Activated T-cell treated with anti-CD3 and anti-CD28 coated beads, Interleukin-2, amount 50 U/mL, for 1 hour (primary cell): Measurements from ENCODE around the gene ANKDD1B.
"Not testable (repeated sequence)": the region's sequence is repeated elsewhere in the genome, so short reads cannot be mapped to it uniquely, and the experiment has no call there.

Source experiments
- DNase-seq: peaks from one replicate; pipeline ENCODE4 v3.0.0-alpha.2; 2020

The ANKDD1B gene

GRCh38 chr5:75611311-75612225 is at the start of gene ANKDD1B:
Gene ANKDD1B, plus strand, starts transcription at chr5:75611453. Its CDS starts 182 bp downstream, at chr5:75611635.
- DNase-seq: no peak

- not testable (repeated sequence) for DNase-seq
Measured at GRCh38 chr5:75565991-75566709, 45.1 kb upstream of the ANKDD1B start.

- DNase-seq: no peak
Measured at GRCh38 chr5:75566710-75567309, 44.4 kb upstream of the ANKDD1B start.

- no peak for DNase-seq
Measured at GRCh38 chr5:75567710-75568109, 43.5 kb upstream of the ANKDD1B start.

GRCh38 chr5:75568202-75568601 is 43.1 kb upstream of the ANKDD1B start:
- no peak for DNase-seq

- DNase-seq: no peak
Measured at GRCh38 chr5:75571547-75571946, 39.7 kb upstream of the ANKDD1B start.

- DNase-seq: no peak
Measured at GRCh38 chr5:75574791-75575190, 36.5 kb upstream of the ANKDD1B start.

- DNase-seq: not testable (repeated sequence)
Measured at GRCh38 chr5:75578280-75578679, 33.0 kb upstream of the ANKDD1B start.

- DNase-seq: no peak
Measured at GRCh38 chr5:75584641-75585040, 26.6 kb upstream of the ANKDD1B start.

GRCh38 chr5:75588666-75589065 is 22.6 kb upstream of the ANKDD1B start:
- DNase-seq: no peak

GRCh38 chr5:75600535-75600934 is 10.7 kb upstream of the ANKDD1B start:
- no peak for DNase-seq

GRCh38 chr5:75601567-75601966 is 9.7 kb upstream of the ANKDD1B start:
- no peak for DNase-seq

- DNase-seq: no peak
Measured at GRCh38 chr5:75601996-75602395, 9.3 kb upstream of the ANKDD1B start.

GRCh38 chr5:75603371-75603770 is 7.9 kb upstream of the ANKDD1B start:
- no peak for DNase-seq

GRCh38 chr5:75603821-75604220 is 7.4 kb upstream of the ANKDD1B start:
- DNase-seq: no peak

GRCh38 chr5:75607341-75607740 is 3.9 kb upstream of the ANKDD1B start:
- not testable (repeated sequence) for DNase-seq

GRCh38 chr5:75608870-75609269 is 2.4 kb upstream of the ANKDD1B start:
- DNase-seq: no peak

- no peak for DNase-seq
Measured at GRCh38 chr5:75610201-75610600, 1.1 kb upstream of the ANKDD1B start.

- not testable (repeated sequence) for DNase-seq
Measured at GRCh38 chr5:75610859-75611310, 368 bp upstream of the ANKDD1B start.

- no peak for DNase-seq
Measured at GRCh38 chr5:75612226-75612569, 945 bp downstream of the ANKDD1B start.

- DNase-seq: no peak
Measured at GRCh38 chr5:75612901-75613300, 1.6 kb downstream of the ANKDD1B start.

- no peak for DNase-seq
Measured at GRCh38 chr5:75614176-75614575, 2.9 kb downstream of the ANKDD1B start.

GRCh38 chr5:75616371-75616881 is 5.2 kb downstream of the ANKDD1B start:
- DNase-seq: no peak
